VCaP (cell line): ENCODE results near the gene ZBTB7A.

Experiments
- H3K27ac ChIP-seq: fragments of 450-650 bp; 2 replicates; pipeline ENCODE4 v1.5.1; 2017
- CTCF ChIP-seq: fragments of 450-650 bp; conservative IDR thresholded peaks from 2 replicates; pipeline ENCODE4 v1.5.1; 2017; ENCODE audit warnings: mild to moderate bottlenecking, moderate library complexity

ZBTB7A gene

GRCh38 chr19:4108767-4109625, 42.3 kb upstream of the ZBTB7A start:
- TF ChIP-seq CTCF = no peak
- no peak overlapping the region for H3K27ac ChIP-seq

- TF ChIP-seq CTCF = no peak
- no peak overlapping the region for H3K27ac ChIP-seq
Observed at GRCh38 chr19:4103080-4103433, 36.4 kb upstream of the ZBTB7A start.

GRCh38 chr19:4102339-4103079, 35.8 kb upstream of the ZBTB7A start:
- no peak overlapping the region for H3K27ac ChIP-seq

GRCh38 chr19:4101496-4101770, 34.7 kb upstream of the ZBTB7A start:
- no peak for TF ChIP-seq CTCF
- no peak overlapping the region for H3K27ac ChIP-seq

More at GRCh38 chr19:4102339-4103079, 35.8 kb upstream of the ZBTB7A start:
- no peak for TF ChIP-seq CTCF

- no peak for TF ChIP-seq CTCF
- H3K27ac ChIP-seq = no peak overlapping the region
Observed at GRCh38 chr19:4100647-4101495, 34.2 kb upstream of the ZBTB7A start.

- no peak overlapping the region for H3K27ac ChIP-seq
- no peak for TF ChIP-seq CTCF
Observed at GRCh38 chr19:4099041-4099764, 32.5 kb upstream of the ZBTB7A start.
